ENCODE data around the gene TMEM9.
A peak's percentile ranks its signal among the peaks of the same experiment; 100 is the strongest.

The TMEM9 gene

DNA sequence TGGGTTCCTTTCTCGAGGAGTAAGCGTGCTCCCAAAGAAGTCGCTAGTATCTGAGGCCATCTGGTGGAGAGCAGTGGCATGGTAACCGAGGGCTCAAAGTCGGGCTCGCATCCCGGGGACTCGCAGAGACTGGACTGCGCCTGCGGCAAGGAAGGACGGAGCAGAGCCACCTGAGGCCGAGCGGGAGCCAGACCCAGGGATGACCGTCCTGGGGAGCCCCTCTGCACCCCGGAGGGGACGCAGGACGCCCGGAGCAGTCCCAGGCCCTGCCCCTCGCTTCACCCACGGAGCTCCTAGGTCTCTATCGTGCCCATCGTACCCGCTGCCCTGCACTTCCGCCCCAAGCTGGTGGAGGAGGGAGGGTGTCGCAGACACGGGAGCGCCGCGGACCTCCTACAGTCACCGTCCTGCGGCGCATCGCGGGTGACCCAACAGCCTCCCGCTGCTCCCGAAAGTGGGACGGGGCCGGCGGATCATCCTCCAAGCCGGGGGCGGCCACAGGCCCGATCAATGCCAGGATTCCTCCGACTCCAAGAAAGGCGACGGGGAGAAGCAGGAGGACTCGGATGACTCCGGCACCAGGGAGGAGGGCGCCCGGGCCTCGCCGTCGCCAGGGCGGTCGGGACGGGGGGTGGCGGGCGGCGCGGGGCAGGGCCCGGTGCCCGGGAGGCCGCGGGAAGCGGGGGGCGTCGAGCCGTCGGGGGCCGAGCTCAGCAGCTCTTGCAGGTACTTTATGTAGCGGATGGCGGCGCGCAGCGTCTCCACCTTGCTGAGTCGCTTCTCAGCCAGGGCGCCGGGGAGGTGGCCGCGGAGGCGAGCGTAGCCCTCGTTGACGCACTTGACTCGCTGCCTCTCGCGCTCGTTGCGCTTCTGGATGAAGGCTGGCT lies 39.8 kb downstream of the TMEM9 start:
- H3K27ac Mint-ChIP-seq, result peak overlapping the region; percentile 47
- no peaks in the 10 kb centered on the region for H3K27me3 Mint-ChIP-seq
- H3K4me1 Mint-ChIP-seq (ENCODE audit: low read depth), result peaks cover 9% of the 10 kb centered on the region
- no peaks in the 10 kb centered on the region for H3K36me3 Mint-ChIP-seq
- no peaks in the 10 kb centered on the region for H3K9me3 Mint-ChIP-seq (ENCODE audit: low read depth)
- H3K4me3 Mint-ChIP-seq, result peak overlapping the region; percentile 87

DNA sequence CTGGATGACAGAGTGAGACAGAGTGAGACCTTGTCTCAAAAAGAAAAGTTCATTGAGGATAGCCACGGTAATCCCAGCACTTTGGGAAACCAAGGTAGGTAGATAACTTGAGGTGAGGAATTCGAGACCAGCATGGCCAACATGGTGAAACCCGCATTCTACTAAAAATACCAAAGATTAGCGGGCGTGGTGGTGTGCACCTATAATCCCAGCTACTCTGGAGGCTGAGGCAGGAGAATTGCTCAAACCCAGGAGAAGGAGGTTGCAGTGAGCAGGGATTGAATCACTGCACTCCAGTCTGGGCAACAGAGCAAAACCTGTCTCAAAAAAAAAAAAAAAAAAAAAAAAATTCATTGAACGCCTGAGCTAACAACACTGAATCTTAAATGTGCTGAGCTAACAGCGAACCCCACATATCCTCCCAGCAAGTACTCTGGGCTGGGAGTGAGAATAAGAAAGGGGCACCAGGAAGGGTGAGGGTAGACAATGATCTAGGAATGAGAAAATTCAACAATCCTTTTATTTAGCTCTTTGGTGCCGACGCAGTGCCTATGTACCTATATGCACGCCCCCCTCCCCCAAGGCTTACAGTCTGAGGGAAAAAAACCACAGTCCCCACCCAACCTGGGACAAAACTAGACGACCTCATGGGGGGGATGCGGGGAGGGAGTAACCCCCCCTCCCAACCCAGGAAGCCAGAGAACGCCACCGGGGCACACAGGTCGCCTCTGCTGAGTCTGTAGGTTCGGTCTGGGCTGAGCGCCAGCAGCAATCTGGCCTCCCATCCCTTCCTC lies 40.6 kb downstream of the TMEM9 start:
- Mint-ChIP-seq H3K36me3 (no peaks in the 10 kb centered on the region), H3K27ac (no peak overlapping the region), H3K27me3 (no peaks in the 10 kb centered on the region), H3K4me3 (peak overlapping the region; percentile 87), H3K4me1 (ENCODE audit: low read depth) (peaks cover 8% of the 10 kb centered on the region), H3K9me3 (ENCODE audit: low read depth) (no peaks in the 10 kb centered on the region)

DNA sequence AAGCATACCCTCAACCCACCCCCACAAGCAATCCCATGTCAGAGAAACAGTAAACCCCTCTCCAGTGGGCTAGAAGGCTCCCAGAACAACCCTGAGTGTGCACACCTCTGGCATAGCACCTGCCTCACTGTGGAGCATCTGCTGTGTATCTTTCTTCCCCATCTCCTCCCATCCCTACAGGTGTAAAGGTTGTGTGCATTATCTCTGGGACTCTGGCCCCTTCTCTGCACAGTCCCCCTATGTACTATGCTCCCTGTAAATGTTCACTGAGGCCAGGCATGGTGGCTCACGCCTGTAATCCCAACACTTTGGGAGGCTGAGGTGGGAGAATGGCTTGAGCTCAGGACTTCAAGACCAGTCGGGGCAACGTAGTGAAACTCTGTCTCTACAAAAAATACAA lies 41.3 kb downstream of the TMEM9 start:
- Mint-ChIP-seq H3K9me3 (ENCODE audit: low read depth) (no peaks in the 10 kb centered on the region), H3K27ac (no peak overlapping the region), H3K4me3 (peak overlapping the region; percentile 20), H3K4me1 (ENCODE audit: low read depth) (peaks cover 8% of the 10 kb centered on the region), H3K36me3 (no peaks in the 10 kb centered on the region), H3K27me3 (no peaks in the 10 kb centered on the region)

DNA sequence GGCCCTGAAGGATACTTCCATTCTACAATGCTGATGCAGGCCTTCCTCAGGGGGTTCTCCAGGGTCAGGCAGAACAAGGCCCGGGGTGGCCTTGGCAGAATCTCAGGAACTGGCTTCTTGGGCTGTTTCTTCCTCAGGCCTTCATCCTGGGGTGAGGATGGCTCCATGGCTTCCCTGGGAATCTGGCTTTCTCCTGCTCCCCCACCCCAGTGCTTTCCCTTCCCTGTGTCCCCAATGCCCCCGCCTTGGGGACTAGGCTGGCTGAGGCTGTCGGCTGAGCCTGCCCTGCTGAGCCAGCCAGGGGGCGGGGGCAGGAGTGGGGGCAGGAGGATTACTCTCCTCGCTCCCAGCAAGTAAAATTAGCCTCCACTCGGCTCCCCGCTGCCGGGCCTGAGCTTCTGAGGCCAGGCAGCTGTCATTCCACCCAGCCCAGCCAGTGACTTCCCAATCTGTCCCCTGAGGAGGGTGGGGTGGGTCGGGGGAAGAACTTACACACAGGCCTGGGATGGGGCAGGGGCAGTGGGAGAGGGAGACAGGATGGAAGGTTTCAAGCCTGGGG lies 42.0 kb downstream of the TMEM9 start, which contains the start of gene CACNA1S:
TSS of gene CACNA1S (minus strand) at position 254 of the 559 bp plus-strand sequence. CDS start at position 167, 87 bp downstream.
- no peaks in the 10 kb centered on the region for H3K27me3 Mint-ChIP-seq
- H3K4me3 Mint-ChIP-seq, result peak within 1 kb of the TSS; percentile 20
- H3K27ac Mint-ChIP-seq, result no peak within 1 kb of the TSS
- peaks cover 8% of the 10 kb centered on the region for H3K4me1 Mint-ChIP-seq (ENCODE audit: low read depth)
- no peaks in the 10 kb centered on the region for H3K36me3 Mint-ChIP-seq
- H3K9me3 Mint-ChIP-seq (ENCODE audit: low read depth), result no peaks in the 10 kb centered on the region

DNA sequence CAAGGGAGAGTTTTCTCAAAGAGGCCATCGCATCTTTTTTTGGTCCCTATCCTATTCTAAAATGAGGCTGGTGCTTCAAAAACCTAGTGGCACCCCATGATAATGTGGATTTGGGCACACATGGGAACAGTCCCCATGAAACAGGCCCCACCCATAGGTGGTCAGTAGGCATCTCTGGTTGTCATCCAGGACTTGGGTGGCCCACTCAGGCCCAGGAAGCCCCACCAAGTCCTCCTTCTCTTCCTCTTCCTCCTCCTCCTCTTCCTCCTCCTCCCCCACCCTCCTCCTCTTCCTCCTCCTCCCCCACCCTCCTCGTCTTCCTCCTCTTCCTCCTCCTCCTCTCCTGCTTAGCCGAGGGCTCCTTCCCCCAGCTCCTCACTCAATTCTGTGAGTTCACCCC lies 42.6 kb downstream of the TMEM9 start:
- Mint-ChIP-seq H3K27me3 (no peaks in the 10 kb centered on the region), H3K4me1 (ENCODE audit: low read depth) (peaks cover 8% of the 10 kb centered on the region), H3K36me3 (no peaks in the 10 kb centered on the region), H3K9me3 (ENCODE audit: low read depth) (no peaks in the 10 kb centered on the region), H3K27ac (no peak overlapping the region), H3K4me3 (no peak overlapping the region)

DNA sequence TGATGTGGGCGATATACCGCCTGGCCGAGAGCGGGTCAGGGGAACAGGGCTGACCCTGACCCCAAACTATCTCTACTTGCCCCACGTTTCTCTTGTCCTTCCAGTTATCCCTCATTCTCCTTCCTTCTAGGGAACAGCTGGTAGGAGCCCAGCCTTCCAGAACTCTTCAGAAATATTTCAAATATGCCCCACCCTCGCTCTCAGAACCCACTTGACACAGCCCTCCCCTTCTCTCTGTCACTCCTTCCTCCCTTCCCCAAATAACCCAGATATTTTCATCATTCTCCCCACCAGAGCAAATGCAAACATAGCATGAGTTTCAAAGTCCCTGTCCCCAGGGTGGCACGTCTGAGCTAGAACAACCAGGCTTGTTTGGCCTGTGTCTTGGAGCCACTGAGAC lies 43.1 kb downstream of the TMEM9 start:
- H3K27me3 Mint-ChIP-seq, result no peaks in the 10 kb centered on the region
- H3K4me3 Mint-ChIP-seq, result no peak overlapping the region
- H3K4me1 Mint-ChIP-seq (ENCODE audit: low read depth), result peaks cover 6% of the 10 kb centered on the region
- no peak overlapping the region for H3K27ac Mint-ChIP-seq
- no peaks in the 10 kb centered on the region for H3K36me3 Mint-ChIP-seq
- no peaks in the 10 kb centered on the region for H3K9me3 Mint-ChIP-seq (ENCODE audit: low read depth)

DNA sequence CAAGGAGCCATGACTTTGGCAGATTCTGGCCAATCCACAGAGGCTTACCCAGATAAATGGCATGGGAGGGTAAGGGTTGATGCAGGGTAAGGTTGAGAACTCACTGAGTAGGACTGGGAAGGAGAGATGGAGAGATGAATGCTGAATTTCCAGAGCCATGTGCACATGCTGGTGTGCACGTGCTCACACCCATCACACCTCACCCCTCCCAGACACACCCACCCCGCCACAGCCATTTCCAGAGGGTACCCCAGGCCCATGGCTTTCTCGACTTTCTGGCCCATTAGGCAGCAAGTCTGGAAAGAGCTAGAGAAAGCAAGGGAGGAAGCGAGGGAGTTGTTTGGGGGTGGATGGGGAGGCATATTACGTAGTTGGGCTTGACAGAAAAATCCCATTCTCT lies 43.7 kb downstream of the TMEM9 start:
- Mint-ChIP-seq H3K4me1 (ENCODE audit: low read depth) (peaks cover 3% of the 10 kb centered on the region), H3K36me3 (no peaks in the 10 kb centered on the region), H3K27ac (no peak overlapping the region), H3K27me3 (no peaks in the 10 kb centered on the region), H3K9me3 (ENCODE audit: low read depth) (no peaks in the 10 kb centered on the region), H3K4me3 (no peak overlapping the region)

DNA sequence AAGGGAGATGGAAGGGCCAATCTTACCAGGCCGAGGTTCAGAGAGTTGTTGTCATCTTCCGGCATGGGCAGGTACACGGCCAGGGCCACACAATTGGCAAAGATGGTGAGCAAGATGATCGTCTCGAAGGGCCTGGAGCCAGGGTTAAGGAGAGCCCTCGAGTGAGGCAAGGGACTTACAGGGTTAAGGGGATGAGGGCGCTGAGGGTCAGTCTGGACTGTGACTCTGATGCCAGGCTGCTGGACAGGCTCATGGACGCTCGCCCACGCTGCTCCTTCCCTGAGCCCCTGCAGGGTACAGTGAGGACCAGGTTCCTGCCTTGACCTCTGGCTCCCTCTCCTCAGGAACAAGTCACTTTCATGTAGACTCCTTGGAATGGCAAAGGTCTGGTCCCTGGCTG lies 44.1 kb downstream of the TMEM9 start:
- H3K4me3 Mint-ChIP-seq, result no peak overlapping the region
- peaks cover 2% of the 10 kb centered on the region for H3K4me1 Mint-ChIP-seq (ENCODE audit: low read depth)
- H3K36me3 Mint-ChIP-seq, result no peaks in the 10 kb centered on the region
- H3K9me3 Mint-ChIP-seq (ENCODE audit: low read depth), result no peaks in the 10 kb centered on the region
- H3K27ac Mint-ChIP-seq, result no peak overlapping the region
- H3K27me3 Mint-ChIP-seq, result no peaks in the 10 kb centered on the region

DNA sequence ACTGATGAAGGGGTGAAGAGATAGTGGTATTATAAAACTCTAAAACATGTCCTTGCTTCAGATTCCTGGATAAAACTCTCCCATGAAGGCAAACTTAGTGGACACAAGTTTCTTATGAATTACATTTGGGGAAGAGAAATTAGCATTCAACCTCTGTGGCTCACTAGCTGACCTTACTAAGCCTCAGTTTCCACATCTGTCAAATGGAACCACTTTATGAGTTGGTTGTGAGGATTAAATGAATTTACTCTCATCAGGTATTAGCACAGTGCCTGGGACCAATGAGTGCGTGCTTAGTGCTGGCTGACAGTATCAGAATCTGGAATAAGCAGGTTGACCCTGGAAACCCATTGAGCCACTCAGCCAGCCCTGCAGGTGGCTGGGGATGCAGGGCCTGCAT lies 44.6 kb downstream of the TMEM9 start:
- no peaks in the 10 kb centered on the region for H3K9me3 Mint-ChIP-seq (ENCODE audit: low read depth)
- no peaks in the 10 kb centered on the region for H3K36me3 Mint-ChIP-seq
- H3K27me3 Mint-ChIP-seq, result no peaks in the 10 kb centered on the region
- no peak overlapping the region for H3K4me3 Mint-ChIP-seq
- no peaks in the 10 kb centered on the region for H3K4me1 Mint-ChIP-seq (ENCODE audit: low read depth)
- H3K27ac Mint-ChIP-seq, result no peak overlapping the region

DNA sequence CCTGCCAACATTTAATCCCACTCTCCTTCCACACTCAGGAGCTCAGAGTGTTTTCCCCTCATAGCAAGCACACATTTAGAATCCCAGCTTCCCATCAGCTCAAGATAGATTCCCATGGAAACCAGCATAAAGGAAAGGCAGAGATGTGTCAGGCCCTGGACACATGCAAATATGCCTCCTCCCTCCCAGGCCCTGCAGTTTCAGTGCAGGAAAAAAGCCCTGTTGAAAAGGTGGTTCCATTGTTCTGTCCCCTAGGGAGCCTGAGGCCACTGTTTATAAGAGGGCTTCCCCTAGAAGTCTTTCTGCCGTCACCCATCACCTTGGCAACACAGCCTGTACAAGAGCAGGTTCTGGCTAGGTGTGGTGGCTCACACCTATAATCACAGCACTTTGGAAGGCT lies 45.7 kb downstream of the TMEM9 start:
- H3K36me3 Mint-ChIP-seq, result no peaks in the 10 kb centered on the region
- H3K27me3 Mint-ChIP-seq, result no peaks in the 10 kb centered on the region
- no peaks in the 10 kb centered on the region for H3K4me1 Mint-ChIP-seq (ENCODE audit: low read depth)
- no peak overlapping the region for H3K27ac Mint-ChIP-seq
- no peaks in the 10 kb centered on the region for H3K9me3 Mint-ChIP-seq (ENCODE audit: low read depth)
- H3K4me3 Mint-ChIP-seq, result no peak overlapping the region

DNA sequence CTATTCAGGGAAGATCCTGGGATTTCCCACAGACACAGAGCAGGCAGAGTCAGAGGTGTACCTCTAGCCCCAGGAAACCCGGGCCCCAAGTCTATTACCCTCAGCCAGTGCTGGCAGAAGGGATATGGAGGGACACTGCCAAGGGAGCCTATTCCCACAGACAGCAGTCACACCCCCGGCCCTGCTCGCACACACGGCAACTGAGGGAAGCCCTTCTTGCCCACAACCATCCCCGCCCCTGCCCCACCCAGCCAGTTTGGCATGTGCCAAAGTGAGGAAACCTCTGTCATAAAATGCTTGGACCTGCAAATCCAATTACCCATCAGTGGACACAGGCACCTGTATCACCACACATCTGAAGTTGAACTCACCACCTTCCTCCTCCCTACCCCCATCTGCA lies 48.6 kb downstream of the TMEM9 start:
- H3K36me3 Mint-ChIP-seq, result no peaks in the 10 kb centered on the region
- no peak overlapping the region for H3K27ac Mint-ChIP-seq
- H3K27me3 Mint-ChIP-seq, result no peaks in the 10 kb centered on the region
- no peaks in the 10 kb centered on the region for H3K9me3 Mint-ChIP-seq (ENCODE audit: low read depth)
- H3K4me3 Mint-ChIP-seq, result no peak overlapping the region
- H3K4me1 Mint-ChIP-seq (ENCODE audit: low read depth), result no peaks in the 10 kb centered on the region

DNA sequence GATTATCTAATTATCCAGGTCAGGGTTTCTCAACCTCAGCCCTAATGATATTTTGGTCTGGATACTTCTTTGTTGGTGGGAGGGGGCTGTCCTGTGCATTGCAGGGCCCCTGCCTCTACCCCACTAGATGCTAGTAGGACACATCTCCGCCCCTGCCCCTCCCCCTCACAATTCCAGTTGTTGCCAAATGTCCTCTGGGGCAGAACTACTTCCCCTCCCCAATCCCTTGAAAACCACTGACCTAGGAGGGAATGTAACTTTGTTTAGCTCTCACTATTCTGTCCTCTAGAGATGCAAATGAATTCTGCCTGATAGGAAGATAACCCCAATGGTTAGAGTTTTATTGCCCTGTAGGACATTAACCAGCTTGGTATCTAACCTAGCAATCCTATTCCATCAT lies 50.1 kb downstream of the TMEM9 start:
- Mint-ChIP-seq H3K36me3 (no peaks in the 10 kb centered on the region), H3K4me3 (no peak overlapping the region), H3K4me1 (ENCODE audit: low read depth) (no peaks in the 10 kb centered on the region), H3K9me3 (ENCODE audit: low read depth) (no peaks in the 10 kb centered on the region), H3K27me3 (no peaks in the 10 kb centered on the region), H3K27ac (no peak overlapping the region)

DNA sequence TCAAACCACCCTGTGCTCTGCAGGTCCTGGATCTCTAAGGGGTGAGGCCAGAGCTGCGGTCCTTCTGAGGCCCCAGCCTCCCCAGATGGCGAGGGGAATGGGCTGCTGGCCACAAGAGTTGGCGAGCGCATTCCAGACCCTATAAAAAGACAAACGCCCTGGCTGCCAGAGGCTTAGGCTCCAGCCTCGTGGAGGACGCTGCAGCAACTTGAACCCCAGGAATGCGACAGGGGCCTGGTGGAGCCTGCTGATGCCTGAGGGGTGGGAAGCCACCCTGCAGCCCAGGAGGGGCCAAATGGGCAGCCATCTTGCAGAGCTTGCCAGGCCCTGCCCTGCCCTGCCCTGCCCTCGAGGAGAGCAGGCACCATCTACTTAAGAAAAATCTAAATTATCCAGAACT lies 50.6 kb downstream of the TMEM9 start:
- Mint-ChIP-seq H3K27ac (no peak overlapping the region), H3K27me3 (no peaks in the 10 kb centered on the region), H3K36me3 (no peaks in the 10 kb centered on the region), H3K4me3 (no peak overlapping the region), H3K4me1 (ENCODE audit: low read depth) (no peaks in the 10 kb centered on the region), H3K9me3 (ENCODE audit: low read depth) (no peaks in the 10 kb centered on the region)

DNA sequence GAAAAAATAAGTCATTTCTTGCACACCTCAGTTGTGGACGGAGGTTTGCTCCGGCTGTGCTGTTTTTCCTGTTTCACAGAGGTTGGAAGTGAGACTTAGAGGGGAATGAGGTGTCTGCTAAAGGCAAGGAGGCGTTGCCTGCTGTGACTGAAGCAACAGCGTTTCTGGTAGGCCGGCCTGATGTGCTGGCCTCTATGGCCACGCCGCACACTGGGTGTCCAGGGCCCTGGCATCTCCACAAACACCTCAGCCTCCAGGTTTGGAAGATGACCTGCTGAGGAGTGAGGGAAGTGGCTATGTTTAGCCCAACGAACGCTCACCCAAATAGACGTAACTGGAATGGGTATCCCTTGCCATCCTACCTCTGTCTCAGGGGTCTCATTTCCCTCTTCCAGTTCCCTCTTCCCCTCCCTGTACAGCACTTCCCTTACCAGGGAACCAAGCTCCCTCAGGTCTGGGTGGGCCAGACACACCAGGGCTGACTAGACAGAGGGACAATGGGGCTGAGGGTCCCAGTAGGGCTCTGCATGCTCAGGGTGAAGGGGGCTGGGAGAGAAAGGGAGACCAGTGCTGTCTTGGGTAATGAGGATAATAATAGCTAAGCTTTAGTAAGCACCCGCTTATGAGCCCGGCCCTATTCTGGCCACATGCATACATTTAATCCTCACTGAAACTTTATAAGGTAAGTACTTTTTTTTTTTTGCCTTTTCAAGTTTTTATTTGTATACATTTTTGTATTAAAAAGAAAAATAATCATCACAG lies 53.9 kb downstream of the TMEM9 start:
- no peaks in the 10 kb centered on the region for H3K36me3 Mint-ChIP-seq
- H3K4me3 Mint-ChIP-seq, result no peak overlapping the region
- H3K4me1 Mint-ChIP-seq (ENCODE audit: low read depth), result no peaks in the 10 kb centered on the region
- peaks cover 3% of the 10 kb centered on the region for H3K27me3 Mint-ChIP-seq
- no peak overlapping the region for H3K27ac Mint-ChIP-seq
- no peaks in the 10 kb centered on the region for H3K9me3 Mint-ChIP-seq (ENCODE audit: low read depth)

Measured in activated naive CD8-positive, alpha-beta T cell (primary cell).